Neural cell (in vitro differentiated cells): Measurements from ENCODE around the gene ENTPD3. TPM values are rescaled to one million over a fixed set of nuclear protein-coding genes. Genes with fewer than 3 reads are reported as not detected.

Experiments
- H2AFZ ChIP-seq: fragments of 200-600, 300-800 bp; sonication (generic), shearing (Covaris generic); 2 replicates; pipeline ENCODE4 v1.6.0; 2014; ENCODE audit warnings: low read depth, mild to moderate bottlenecking, antibody characterized with exemption, low read length, moderate library complexity
- H3F3A ChIP-seq: fragments of 200-600 bp; shearing (Covaris generic); 2 replicates; pipeline ENCODE4 v1.6.1; 2016; ENCODE audit warnings: mild to moderate bottlenecking, moderate library complexity, mixed read lengths, antibody characterized with exemption, low read length; ENCODE audit not compliant: insufficient read depth, poor library complexity, severe bottlenecking
- H3K27ac ChIP-seq: fragments of 200-600, 300-800 bp; sonication (generic), shearing (Covaris generic); 2 replicates; pipeline ENCODE4 v1.5.1; 2014; ENCODE audit warnings: mild to moderate bottlenecking, low read length, moderate library complexity
- H3K27me3 ChIP-seq: fragments of 300-800, 200-600 bp; sonication (generic), shearing (Covaris generic); 2 replicates; pipeline ENCODE4 v1.6.0; 2014; ENCODE audit warnings: mild to moderate bottlenecking, low read depth, low read length, moderate library complexity; ENCODE audit not compliant: insufficient read depth
- H3K36me3 ChIP-seq: fragments of 300-800, 200-600 bp; sonication (generic), shearing (Covaris generic); 2 replicates; pipeline ENCODE4 v1.5.1; 2014; ENCODE audit warnings: mild to moderate bottlenecking, antibody characterized with exemption, low read length, moderate library complexity; ENCODE audit not compliant: insufficient read depth
- H3K4me2 ChIP-seq: fragments of 300-800, 200-600 bp; sonication (generic), shearing (Covaris generic); 2 replicates; pipeline ENCODE4 v1.6.0; 2014; ENCODE audit warnings: mild to moderate bottlenecking, low read length
- H3K4me3 ChIP-seq: fragments of 300-800, 200-600 bp; sonication (generic), shearing (Covaris generic); 2 replicates; pipeline ENCODE4 v1.5.1; 2014; ENCODE audit warnings: mild to moderate bottlenecking, low read length, moderate library complexity
- H3K79me2 ChIP-seq: fragments of 200-600 bp; shearing (Covaris generic); replicated peaks from 2 replicates; pipeline ENCODE4 v1.6.0; 2014; ENCODE audit warnings: mild to moderate bottlenecking, low read length, moderate library complexity; ENCODE audit not compliant: insufficient read depth
- H3K9ac ChIP-seq: fragments of 300-800, 200-600 bp; sonication (generic), shearing (Covaris generic); 2 replicates; pipeline ENCODE4 v1.6.1; 2016; ENCODE audit warnings: mild to moderate bottlenecking, low read length, mixed read lengths
- H3K9me2 ChIP-seq: fragments of 200-600 bp; shearing (Covaris generic); 2 replicates; pipeline ENCODE4 v1.6.1; 2016; ENCODE audit warnings: mild to moderate bottlenecking, low read length, mixed read lengths; ENCODE audit not compliant: insufficient read depth
- H3K9me3 ChIP-seq: fragments of 200-600, 300-800 bp; sonication (generic), shearing (Covaris generic); 2 replicates; pipeline ENCODE4 v1.6.1; 2016; ENCODE audit warnings: mild to moderate bottlenecking, mixed run types, low read length, moderate library complexity, mixed read lengths
- H4K20me1 ChIP-seq: fragments of 200-600 bp; shearing (Covaris generic); 2 replicates; pipeline ENCODE4 v1.6.1; 2016; ENCODE audit warnings: mild to moderate bottlenecking, mixed run types; ENCODE audit not compliant: insufficient read depth
- CTCF ChIP-seq: fragments of 450-650 bp; IDR thresholded peaks from 2 replicates; pipeline ENCODE4 v1.5.1; 2014; ENCODE audit warnings: antibody characterized with exemption, mild to moderate bottlenecking, moderate library complexity; ENCODE audit not compliant: poor library complexity, severe bottlenecking
- EP300 ChIP-seq: fragments of 450-650 bp; conservative IDR thresholded peaks from 2 replicates; pipeline ENCODE4 v1.6.1; 2014; ENCODE audit warnings: antibody characterized with exemption, mild to moderate bottlenecking, moderate library complexity; ENCODE audit not compliant: poor library complexity, severe bottlenecking
- EZH2 ChIP-seq: fragments of 200-600, 300-800 bp; shearing (Covaris generic), sonication (generic); IDR thresholded peaks from 2 replicates; pipeline ENCODE4 v1.6.1; 2014; ENCODE audit warnings: antibody characterized with exemption, low read length, borderline replicate concordance, mild to moderate bottlenecking; ENCODE audit not compliant: insufficient read depth, poor library complexity, severe bottlenecking
- MXI1 ChIP-seq: fragments of 450-650 bp; conservative IDR thresholded peaks from 2 replicates; pipeline ENCODE4 v1.6.1; 2014; ENCODE audit warnings: antibody characterized with exemption, mild to moderate bottlenecking; ENCODE audit not compliant: poor library complexity, severe bottlenecking
- POLR2AphosphoS5 ChIP-seq: IDR thresholded peaks from 2 replicates; pipeline ENCODE4 v1.6.1; 2012
- RAD21 ChIP-seq: fragments of 450-650 bp; conservative IDR thresholded peaks from 2 replicates; pipeline ENCODE4 v1.6.1; 2014; ENCODE audit warnings: antibody characterized with exemption, mild to moderate bottlenecking, moderate library complexity
- REST ChIP-seq: IDR thresholded peaks from 2 replicates; pipeline ENCODE4 v1.6.1; 2012; ENCODE audit warnings: borderline replicate concordance
- SMC3 ChIP-seq: fragments of 450-650 bp; conservative IDR thresholded peaks from 2 replicates; pipeline ENCODE4 v1.6.1; 2014; ENCODE audit warnings: antibody characterized with exemption, mild to moderate bottlenecking, moderate library complexity; ENCODE audit not compliant: poor library complexity
- TAF1 ChIP-seq: IDR thresholded peaks from 2 replicates; pipeline ENCODE4 v1.6.1; 2012; ENCODE audit warnings: low read depth
- polyA plus RNA-seq: library from polyadenylated mRNA; depleted of rRNA; stranded (reverse); fragments of >200 nt; gene quantifications from 2 replicates; pipeline ENCODE4 v1.2.3, GENCODE V29; 2014

Gene ENTPD3
- polyA plus RNA-seq, 1 donor from 2014 or later: 2.8 TPM

GRCh38 chr3:40398346-40398745 is 11.4 kb downstream of the ENTPD3 start:
- no peaks in the 10 kb centered on the region for H3K79me2 ChIP-seq
- H3K9me3 ChIP-seq: no peaks in the 10 kb centered on the region
- no peak for TF ChIP-seq EP300
- no peak for TF ChIP-seq CTCF
- no peak for TF ChIP-seq TAF1
- TF ChIP-seq REST: no peak
- no peak for TF ChIP-seq RAD21
- no peak for TF ChIP-seq EZH2
- TF ChIP-seq MXI1: no peak
- no peak for TF ChIP-seq SMC3
- TF ChIP-seq POLR2AphosphoS5: no peak
- no peaks in the 10 kb centered on the region for H3K36me3 ChIP-seq
- no peaks in the 10 kb centered on the region for H3K27me3 ChIP-seq
- H3F3A ChIP-seq: no peaks in the 10 kb centered on the region
- H2AFZ ChIP-seq: no peak overlapping the region
- no peak overlapping the region for H3K9ac ChIP-seq
- H3K4me2 ChIP-seq: no peak overlapping the region
- H4K20me1 ChIP-seq: no peaks in the 10 kb centered on the region
- H3K9me2 ChIP-seq: no peaks in the 10 kb centered on the region
- H3K27ac ChIP-seq: no peak overlapping the region
- H3K4me3 ChIP-seq: no peak overlapping the region

GRCh38 chr3:40404591-40405198 is 17.7 kb downstream of the ENTPD3 start:
- TF ChIP-seq POLR2AphosphoS5: no peak
- TF ChIP-seq MXI1: no peak
- TF ChIP-seq EZH2: no peak
- no peak for TF ChIP-seq SMC3
- no peak for TF ChIP-seq CTCF
- no peak for TF ChIP-seq EP300
- TF ChIP-seq TAF1: no peak
- TF ChIP-seq RAD21: no peak
- Histone ChIP-seq H2AFZ (no peak overlapping the region), H3K27ac (no peak overlapping the region)

More at GRCh38 chr3:40404591-40405198, 17.7 kb downstream of the ENTPD3 start:
- Histone ChIP-seq H4K20me1 (no peaks in the 10 kb centered on the region), H3K36me3 (no peaks in the 10 kb centered on the region), H3K9ac (no peak overlapping the region), H3F3A (no peaks in the 10 kb centered on the region), H3K9me2 (no peaks in the 10 kb centered on the region), H3K9me3 (no peaks in the 10 kb centered on the region), H3K27me3 (no peaks in the 10 kb centered on the region), H3K4me3 (no peak overlapping the region), H3K79me2 (no peaks in the 10 kb centered on the region), H3K4me2 (no peak overlapping the region)
